Muscle layer of duodenum (tissue), 2 donors: ENCODE results near the gene USPL1.
A peak's percentile ranks its signal among the peaks of the same experiment; 100 is the strongest.

Experiments
- H3K27ac ChIP-seq: one replicate; pipeline ENCODE4 v1.7.0; 2013; ENCODE audit warnings: mild to moderate bottlenecking, low read length
- H3K27me3 ChIP-seq: one replicate; pipeline ENCODE4 v1.7.0; 2013; ENCODE audit warnings: low read depth, mild to moderate bottlenecking, control low read depth, low read length
- H3K36me3 ChIP-seq, 2 donors: one replicate each; pipeline ENCODE4 v1.7.0; 2013; ENCODE audit warnings: low read length in 2 of 2, control low read depth in 1 of 2, mild to moderate bottlenecking in 1 of 2; ENCODE audit not compliant: insufficient read depth in 2 of 2, control insufficient read depth in 1 of 2
- H3K4me1 ChIP-seq, 2 donors: one replicate each; pipeline ENCODE4 v1.7.0; 2013; ENCODE audit warnings: low read length in 2 of 2, mild to moderate bottlenecking in 2 of 2, control low read depth in 1 of 2, moderate library complexity in 1 of 2; ENCODE audit not compliant: insufficient read depth in 2 of 2, control insufficient read depth in 1 of 2
- H3K4me3 ChIP-seq, 2 donors: one replicate each; pipeline ENCODE4 v1.7.0; 2013; ENCODE audit warnings: low read length in 2 of 2, low read depth in 1 of 2, mild to moderate bottlenecking in 1 of 2
- H3K9me3 ChIP-seq, 2 donors: one replicate each; pipeline ENCODE4 v1.7.0; 2013; ENCODE audit warnings: low read length in 2 of 2, control low read depth in 1 of 2, mild to moderate bottlenecking in 1 of 2; ENCODE audit not compliant: control insufficient read depth in 1 of 2
- donor health status: healthy.

The USPL1 gene

GRCh38 chr13:30617315-30618185, at the start of gene USPL1:
Gene USPL1, plus strand, starts transcription at chr13:30617920. Its CDS starts 3,221 bp downstream, at chr13:30621141.
- no peaks in the 10 kb centered on the region for H3K9me3 ChIP-seq
- H3K36me3 ChIP-seq, result peaks cover 5 to 12% of the 10 kb centered on the region in 2 donors
- H3K4me3 ChIP-seq, result peak within 1 kb of the TSS; percentile 84 to 98
- H3K27me3 ChIP-seq, result no peaks in the 10 kb centered on the region
- peak within 1 kb of the TSS; percentile 100 for H3K27ac ChIP-seq
- peaks cover 12 to 27% of the 10 kb centered on the region in 2 donors for H3K4me1 ChIP-seq

- Histone ChIP-seq H3K4me1 (peaks cover 0 to 5% of the 10 kb centered on the region in 2 donors), H3K9me3 (no peaks in the 10 kb centered on the region), H3K36me3 (no peaks in the 10 kb centered on the region), H3K27me3 (no peaks in the 10 kb centered on the region), H3K4me3 (no peak overlapping the region), H3K27ac (no peak overlapping the region)
Observed at GRCh38 chr13:30569901-30570576, 47.7 kb upstream of the USPL1 start.

GRCh38 chr13:30570691-30571090, 47.0 kb upstream of the USPL1 start:
- H3K27me3 ChIP-seq, result no peaks in the 10 kb centered on the region
- H3K36me3 ChIP-seq, result no peaks in the 10 kb centered on the region
- peaks cover 0 to 5% of the 10 kb centered on the region in 2 donors for H3K4me1 ChIP-seq
- no peak overlapping the region for H3K27ac ChIP-seq
- H3K9me3 ChIP-seq, result no peaks in the 10 kb centered on the region
- no peak overlapping the region for H3K4me3 ChIP-seq

- Histone ChIP-seq H3K27me3 (no peaks in the 10 kb centered on the region), H3K9me3 (no peaks in the 10 kb centered on the region), H3K4me1 (peaks cover 0 to 5% of the 10 kb centered on the region in 2 donors), H3K27ac (peak overlapping the region; percentile 67), H3K36me3 (no peaks in the 10 kb centered on the region), H3K4me3 (peak overlapping the region; percentile 53 to 62)
Observed at GRCh38 chr13:30572859-30573275, 44.9 kb upstream of the USPL1 start.

DNA sequence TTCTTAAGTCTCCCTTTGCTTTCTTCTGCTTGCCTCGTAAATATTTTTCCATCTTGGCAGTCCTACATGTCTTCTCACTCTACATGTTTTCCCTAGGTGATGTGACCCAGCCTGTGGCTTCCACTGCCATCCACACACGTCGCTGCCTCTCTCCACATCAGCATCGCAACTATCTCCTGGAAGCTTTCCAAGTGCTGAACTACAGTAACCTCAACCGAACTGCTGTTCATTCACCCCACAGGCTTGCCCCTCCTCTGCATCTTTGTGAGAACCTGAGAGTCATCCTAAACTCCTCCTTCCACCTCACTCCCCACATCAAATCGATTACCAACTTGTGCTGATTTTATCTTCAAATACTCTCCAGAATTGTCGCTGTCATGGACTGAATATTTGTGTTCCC, 41.2 kb upstream of the USPL1 start:
- H3K9me3 ChIP-seq, result no peaks in the 10 kb centered on the region
- no peak overlapping the region for H3K4me3 ChIP-seq
- H3K36me3 ChIP-seq, result no peaks in the 10 kb centered on the region
- H3K27me3 ChIP-seq, result no peaks in the 10 kb centered on the region
- no peaks in the 10 kb centered on the region for H3K4me1 ChIP-seq
- no peak overlapping the region for H3K27ac ChIP-seq

- Histone ChIP-seq H3K36me3 (no peaks in the 10 kb centered on the region), H3K4me1 (no peaks in the 10 kb centered on the region)
Observed at GRCh38 chr13:30577401-30577852, 40.3 kb upstream of the USPL1 start.

GRCh38 chr13:30580852-30581502, 36.7 kb upstream of the USPL1 start:
- no peak overlapping the region for H3K27ac ChIP-seq
- H3K27me3 ChIP-seq, result no peaks in the 10 kb centered on the region
- H3K36me3 ChIP-seq, result no peaks in the 10 kb centered on the region
- no peaks in the 10 kb centered on the region for H3K4me1 ChIP-seq
- no peak overlapping the region for H3K4me3 ChIP-seq
- H3K9me3 ChIP-seq, result no peaks in the 10 kb centered on the region

More at GRCh38 chr13:30577401-30577852, 40.3 kb upstream of the USPL1 start:
- Histone ChIP-seq H3K4me3 (no peak overlapping the region), H3K27me3 (no peaks in the 10 kb centered on the region), H3K27ac (no peak overlapping the region), H3K9me3 (no peaks in the 10 kb centered on the region)

GRCh38 chr13:30581582-30581981, 36.1 kb upstream of the USPL1 start:
- Histone ChIP-seq H3K36me3 (no peaks in the 10 kb centered on the region), H3K9me3 (no peaks in the 10 kb centered on the region), H3K27ac (no peak overlapping the region), H3K27me3 (no peaks in the 10 kb centered on the region), H3K4me3 (no peak overlapping the region), H3K4me1 (no peaks in the 10 kb centered on the region)

- no peaks in the 10 kb centered on the region for H3K4me1 ChIP-seq
- no peaks in the 10 kb centered on the region for H3K27me3 ChIP-seq
- H3K36me3 ChIP-seq, result no peaks in the 10 kb centered on the region
- no peak overlapping the region for H3K4me3 ChIP-seq
- no peak overlapping the region for H3K27ac ChIP-seq
- no peaks in the 10 kb centered on the region for H3K9me3 ChIP-seq
Observed at GRCh38 chr13:30584051-30584731, 33.5 kb upstream of the USPL1 start.

DNA sequence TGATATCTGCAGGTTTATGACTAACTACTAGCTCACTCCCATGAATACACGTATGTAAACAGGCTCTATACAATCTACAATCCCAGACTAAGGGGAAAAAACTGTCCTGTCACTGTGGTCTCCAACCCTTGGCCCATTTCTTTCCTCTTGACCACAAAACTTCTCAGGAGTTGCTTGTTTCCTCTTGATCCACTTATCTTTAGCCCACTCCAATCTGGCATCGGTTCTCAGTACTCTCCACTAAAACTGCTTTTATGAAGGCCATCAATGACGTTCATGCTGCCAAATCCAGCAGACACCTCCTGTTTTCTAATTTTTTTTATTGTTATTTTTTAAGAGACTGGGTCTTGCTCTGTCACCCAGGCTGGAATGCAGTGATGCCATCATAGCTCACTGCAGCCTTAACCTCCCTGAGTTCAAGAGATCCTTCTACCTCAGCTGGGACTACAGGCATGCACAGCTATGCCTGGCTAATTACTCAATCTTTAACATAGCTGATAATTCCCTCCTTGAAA, 31.9 kb upstream of the USPL1 start:
- no peaks in the 10 kb centered on the region for H3K4me1 ChIP-seq
- no peaks in the 10 kb centered on the region for H3K27me3 ChIP-seq
- no peak overlapping the region for H3K27ac ChIP-seq
- no peaks in the 10 kb centered on the region for H3K36me3 ChIP-seq
- H3K9me3 ChIP-seq, result no peaks in the 10 kb centered on the region
- no peak overlapping the region for H3K4me3 ChIP-seq
